Embryonic facial prominence (tissue), 1 donor: ENCODE measurements around the gene DNAJC7.

ENCODE experiments used
- DNase-seq: peaks from one replicate; pipeline ENCODE4 v3.0.0-alpha.2; 2016; ENCODE audit errors: extremely low spot score

Gene DNAJC7, protein sequence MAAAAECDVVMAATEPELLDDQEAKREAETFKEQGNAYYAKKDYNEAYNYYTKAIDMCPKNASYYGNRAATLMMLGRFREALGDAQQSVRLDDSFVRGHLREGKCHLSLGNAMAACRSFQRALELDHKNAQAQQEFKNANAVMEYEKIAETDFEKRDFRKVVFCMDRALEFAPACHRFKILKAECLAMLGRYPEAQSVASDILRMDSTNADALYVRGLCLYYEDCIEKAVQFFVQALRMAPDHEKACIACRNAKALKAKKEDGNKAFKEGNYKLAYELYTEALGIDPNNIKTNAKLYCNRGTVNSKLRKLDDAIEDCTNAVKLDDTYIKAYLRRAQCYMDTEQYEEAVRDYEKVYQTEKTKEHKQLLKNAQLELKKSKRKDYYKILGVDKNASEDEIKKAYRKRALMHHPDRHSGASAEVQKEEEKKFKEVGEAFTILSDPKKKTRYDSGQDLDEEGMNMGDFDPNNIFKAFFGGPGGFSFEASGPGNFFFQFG

DNA sequence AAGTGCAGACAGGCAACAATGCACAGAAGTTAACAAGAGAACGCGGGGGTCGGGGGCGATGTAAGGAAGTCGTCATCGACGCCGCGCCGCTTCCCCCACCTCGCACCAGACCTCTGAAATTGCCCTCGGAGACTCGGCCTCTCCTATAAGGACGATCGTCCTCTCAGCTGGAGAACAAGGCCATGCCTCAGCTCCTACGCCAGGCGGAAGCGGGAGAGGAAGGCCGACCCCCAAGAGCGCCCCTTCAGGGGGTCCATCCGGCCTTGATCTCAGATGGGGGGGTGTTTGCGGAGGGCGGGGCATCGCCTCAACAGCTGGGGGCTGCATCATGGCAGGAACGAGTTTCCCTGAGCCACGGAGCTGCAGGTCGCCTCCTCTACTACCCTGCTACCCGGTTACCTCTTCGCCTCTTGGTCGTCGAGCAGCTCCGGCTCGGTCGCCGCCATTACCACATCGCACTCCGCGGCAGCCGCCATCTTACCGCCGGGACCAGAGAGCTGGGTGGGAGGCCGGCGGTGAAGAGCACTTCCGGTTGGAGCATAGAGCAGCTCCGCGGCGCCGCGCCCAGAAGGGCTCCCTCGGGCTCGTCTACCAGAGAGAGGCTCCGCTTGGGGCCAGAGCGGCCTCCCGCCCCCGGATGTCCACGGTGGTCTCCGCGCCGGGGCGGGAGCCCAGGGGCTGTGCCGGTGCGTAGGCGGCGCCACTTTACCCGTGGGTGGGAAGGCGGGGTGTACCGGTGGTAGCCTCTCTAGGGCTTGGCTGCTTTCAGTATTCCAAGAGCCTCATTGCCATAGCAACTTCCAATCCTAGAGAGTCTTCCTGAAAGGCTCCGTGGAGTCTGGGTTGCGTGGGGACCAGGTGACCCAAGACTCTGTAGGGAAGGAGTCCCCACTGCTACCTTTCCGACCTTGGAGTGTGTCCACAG lies at the start of gene DNAJC7:
Gene DNAJC7, minus strand, starts transcription at position 499 of the 925 bp plus-strand sequence. Its CDS starts 23 bp downstream, at position 476.
- peak; percentile 93 for DNase-seq

DNA sequence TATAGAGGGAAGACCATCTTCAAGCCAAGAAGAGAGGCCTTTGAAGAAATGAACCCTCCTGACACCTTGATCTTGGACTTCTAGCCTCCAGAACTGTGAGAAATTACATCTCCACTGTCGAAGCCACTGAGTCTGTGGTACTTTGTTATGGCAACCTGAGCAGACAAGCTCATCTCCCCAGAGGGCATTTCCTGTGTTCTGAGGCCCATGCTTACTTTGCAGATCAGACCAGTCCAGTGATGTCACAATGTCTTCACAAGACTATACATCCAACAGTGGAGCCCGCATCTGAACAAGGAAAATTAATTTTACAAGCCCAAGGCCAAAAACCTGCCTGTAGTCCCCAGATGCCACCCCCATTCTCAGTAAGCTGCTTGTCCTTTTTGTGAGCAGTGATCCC lies 48.0 kb upstream of the DNAJC7 start:
- DNase-seq: no peak

DNA sequence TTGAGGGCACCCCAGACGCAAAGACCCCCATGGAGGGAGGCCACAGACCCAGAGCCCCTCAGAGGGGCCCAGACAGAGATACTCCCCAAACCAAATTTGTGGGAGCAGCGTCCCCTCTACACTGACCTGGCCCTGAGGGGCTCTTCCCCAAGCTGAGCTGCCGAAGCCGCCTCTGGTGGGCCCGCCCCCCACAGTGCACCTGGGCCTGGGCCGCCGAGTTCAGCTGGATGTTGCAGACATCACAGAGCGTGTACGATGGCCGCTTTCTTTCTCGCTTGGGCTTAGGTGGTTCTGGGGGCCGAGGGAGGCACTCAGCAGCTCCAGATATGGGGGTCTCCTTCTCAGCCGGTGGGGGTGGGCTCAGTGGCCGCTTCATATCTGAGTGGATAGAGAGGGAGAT lies 45.4 kb upstream of the DNAJC7 start:
- no peak for DNase-seq

DNA sequence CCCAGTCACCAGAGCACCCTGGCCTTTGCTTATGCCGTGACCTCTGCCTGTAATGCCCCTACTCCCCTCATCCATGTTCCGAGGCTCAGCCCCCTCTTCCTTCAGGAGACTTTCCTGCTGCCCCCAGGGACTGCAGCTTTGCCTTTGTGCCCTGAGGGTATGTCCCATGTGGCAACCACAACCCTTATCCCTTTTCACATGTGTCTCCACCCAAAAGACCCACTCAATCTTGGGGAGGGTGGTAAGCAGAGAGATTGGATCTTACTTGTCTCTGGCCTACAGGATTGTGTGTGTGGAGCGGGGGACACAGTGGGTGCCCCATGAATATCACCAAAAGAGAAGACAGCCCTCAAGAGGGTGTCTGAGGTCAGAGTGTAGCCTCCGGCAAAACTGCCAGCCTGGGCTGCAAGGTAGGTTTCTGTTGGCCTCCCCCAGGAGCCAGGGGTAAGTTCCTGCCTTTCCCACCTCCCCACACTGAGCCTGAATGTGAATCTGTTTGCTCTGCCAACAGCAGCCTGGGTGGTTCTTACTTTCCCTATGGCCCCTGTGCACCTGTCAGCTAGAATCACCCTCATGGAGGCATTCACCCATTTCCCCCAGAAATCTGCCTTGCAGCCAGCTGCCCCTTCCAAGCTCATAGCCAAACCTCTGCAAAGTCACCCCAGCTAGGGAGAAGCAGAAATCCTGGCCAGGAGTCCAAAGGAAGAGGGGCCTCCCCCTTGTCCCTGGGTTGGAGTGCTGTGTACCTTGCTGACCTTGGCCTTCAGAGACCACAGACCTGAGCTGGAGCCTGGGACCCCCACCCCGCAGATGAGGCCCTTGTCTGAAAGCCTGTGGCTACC lies 44.6 kb upstream of the DNAJC7 start:
- DNase-seq: no peak

DNA sequence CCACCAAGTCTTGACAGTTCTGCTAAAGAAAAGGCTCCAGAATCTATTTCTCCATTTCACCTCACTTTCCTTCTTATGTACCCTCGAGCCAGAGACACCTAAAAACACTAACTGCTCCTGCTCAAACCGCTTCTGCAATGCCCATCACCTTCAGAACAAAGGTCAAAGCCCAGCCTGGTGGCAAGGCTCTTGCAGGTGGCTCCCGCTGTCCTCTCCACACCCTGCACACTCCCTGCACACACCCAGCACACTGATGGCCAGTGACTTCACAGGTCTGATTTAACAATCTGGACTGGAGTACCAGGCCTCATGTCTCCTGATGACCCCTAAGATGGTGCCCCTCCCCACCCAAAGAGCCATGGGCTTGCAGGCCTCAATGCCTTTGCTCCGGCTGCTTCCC lies 43.0 kb upstream of the DNAJC7 start:
- DNase-seq: no peak

DNA sequence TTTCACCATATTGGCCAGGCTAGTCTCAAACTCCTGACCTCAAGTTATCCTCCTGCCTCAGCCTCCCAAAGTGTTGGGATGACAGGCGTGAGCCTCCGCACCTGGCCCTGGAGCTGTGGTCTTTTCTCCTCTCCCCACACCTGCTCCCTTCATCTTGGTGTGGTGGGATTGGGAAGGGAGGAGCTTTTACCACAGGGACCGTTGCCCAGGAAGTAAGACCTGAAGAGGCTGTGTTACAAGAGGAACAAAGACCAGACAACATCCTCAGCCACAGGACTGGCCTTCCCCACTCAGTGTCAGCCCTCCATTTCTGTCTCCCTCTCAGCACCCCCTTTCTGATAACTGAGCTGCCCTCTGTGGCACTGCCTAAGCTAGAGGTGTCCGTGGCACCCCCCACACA lies 42.6 kb upstream of the DNAJC7 start:
- DNase-seq: no peak

DNA sequence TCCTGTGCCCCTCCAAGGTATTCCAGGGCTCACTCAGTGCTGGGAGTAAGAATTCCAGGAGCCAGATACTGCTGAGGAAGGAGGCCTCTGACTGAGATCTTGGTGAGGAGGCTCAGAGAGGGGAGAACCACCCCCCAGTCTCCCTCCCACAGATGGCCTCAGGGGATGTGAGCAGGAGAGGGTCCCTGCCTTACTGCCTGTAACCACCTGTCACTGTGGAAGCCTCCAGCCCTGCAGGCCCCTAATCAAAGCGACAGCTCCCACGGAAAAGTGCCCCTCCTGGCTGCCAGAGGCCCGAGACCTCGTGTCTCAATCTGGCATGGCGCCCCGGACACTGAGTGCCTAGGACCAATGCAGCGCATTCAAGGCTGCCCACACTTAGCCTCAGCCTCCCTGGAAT lies 40.8 kb upstream of the DNAJC7 start:
- no peak for DNase-seq

DNA sequence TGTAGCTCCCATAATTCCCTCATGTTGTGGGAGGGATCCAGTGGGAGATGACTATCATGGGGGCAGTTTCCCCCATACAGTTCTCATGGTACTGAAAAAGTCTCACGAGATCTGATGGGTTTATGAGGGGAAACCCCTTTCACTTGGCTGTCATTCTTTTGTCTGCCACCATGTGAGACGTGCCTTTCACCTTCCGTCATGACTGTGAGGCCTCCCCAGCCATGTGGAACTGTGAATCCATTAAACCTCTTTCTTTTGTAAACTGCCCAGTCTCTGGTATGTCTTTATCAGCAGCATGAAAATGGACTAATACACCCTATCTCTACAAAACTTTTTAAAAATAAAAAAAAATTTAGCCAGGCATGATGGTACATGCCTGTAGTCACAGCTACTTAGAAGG lies 39.4 kb upstream of the DNAJC7 start:
- no peak for DNase-seq

DNA sequence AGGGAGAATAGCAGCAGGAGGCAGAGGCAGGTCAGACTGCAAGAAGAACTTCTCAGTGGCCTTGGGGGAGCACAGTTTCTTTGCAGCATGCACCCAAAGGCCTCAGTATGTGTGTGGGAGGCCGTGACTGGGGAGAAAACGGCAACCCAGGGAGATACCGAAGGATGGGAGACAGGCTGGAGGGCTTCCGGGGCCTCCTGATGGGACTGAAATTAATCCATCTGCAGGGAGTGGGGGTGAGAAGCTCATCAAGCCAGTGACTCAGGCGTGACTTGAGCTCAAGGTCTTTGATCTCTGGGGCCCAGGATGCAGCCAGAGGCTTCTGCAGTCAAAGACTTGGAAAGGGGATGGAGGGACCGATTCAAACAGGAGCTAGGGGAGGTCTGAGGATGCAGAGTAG lies 38.3 kb upstream of the DNAJC7 start:
- DNase-seq: no peak

DNA sequence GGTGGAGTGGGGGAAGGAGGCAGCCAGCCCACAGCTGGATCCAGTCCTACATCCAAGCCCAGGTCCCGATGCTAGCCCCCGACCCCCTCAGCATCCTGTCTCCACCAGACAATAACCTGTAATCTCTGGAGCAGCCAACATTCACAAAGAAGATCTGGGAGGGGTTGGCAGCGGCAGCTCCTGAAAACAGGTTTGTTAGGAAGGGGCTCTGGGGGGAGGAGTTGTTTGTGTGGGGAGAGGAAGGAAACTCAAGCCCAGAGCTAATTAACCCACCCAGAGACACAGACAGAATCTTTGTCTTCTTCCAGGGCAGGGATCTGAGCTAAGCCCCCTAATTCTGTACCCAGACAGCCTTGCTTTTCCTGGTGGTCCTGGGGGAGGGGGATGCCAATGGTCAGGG lies 37.8 kb upstream of the DNAJC7 start:
- no peak for DNase-seq

DNA sequence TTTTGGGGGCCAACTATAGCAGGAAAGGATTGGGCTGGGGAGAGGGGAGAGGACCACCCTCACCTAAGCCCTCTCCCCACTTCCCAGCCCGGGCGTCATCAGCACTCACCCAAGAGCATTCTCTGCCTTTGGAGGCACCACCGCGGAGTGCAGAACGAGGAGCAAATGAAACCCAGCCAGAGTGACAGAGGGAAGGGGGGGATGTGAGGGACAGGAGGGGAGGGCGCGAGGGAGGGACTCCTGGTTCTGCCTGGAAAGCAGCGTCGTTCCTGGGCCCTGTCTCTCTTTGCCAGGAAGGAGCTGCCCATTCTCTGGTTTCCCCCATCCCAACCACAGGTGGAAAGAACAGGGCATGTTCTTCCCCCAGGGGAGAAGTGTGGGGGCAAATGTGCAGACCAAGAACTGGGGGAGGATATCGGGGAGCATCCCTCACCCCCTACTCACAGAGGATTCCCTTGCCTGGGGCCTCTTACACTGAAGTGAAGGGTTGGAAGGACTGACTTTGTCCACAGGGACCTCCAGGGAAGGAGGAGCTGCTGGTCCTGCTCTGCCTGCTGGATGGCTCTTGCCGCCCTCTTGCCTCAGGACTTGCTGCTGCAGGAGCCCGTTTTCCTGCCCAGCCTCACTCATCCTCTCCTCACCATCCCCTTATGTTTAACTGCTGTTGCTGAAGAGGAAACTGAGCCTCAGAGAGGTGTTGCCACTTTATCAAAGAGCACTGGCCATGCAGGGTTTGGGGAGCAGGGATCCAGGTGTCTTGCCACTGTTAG lies 36.7 kb upstream of the DNAJC7 start:
- no peak for DNase-seq

DNA sequence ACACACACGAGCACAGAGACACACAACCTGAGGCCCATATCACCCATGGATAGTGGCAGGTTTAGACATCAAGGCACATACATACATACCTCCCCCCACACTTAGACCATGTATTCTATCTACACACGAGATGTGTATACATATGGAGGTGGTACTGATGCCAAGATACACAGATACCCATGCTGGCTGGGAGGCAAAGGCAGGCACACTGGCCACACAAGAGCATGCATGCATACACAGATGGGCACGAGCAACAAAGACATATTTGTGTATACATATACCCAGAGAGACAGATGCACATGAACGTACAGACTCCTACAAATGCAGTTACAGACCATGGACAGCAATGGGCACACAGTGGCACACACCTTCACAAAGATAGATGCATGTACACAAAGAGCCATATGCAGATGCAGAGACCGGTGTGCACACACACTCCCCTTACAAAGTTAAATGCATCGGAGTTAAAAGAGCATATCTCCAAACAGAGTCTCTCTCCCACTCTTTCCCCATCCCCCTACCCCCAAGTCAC lies 35.2 kb upstream of the DNAJC7 start:
- no peak for DNase-seq

DNA sequence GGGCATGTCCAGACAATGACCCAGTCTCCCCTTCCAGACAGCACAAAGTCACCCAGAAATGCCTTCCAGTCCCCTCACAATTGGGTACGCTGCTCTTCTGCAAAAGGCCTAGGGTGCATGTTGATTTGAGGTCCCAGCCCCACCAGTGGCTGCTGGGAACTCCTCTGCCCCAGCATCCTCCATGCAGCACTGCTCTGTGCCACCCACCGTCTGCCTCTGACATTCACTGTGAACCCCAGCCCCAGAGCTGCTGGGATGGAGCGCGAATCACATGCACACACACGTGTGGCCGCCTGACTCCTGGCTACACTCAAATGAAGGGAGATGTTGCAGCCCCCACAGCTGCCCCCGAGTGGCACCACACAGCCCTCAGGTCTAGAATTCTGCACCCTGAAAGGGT lies 34.4 kb upstream of the DNAJC7 start:
- no peak for DNase-seq

DNA sequence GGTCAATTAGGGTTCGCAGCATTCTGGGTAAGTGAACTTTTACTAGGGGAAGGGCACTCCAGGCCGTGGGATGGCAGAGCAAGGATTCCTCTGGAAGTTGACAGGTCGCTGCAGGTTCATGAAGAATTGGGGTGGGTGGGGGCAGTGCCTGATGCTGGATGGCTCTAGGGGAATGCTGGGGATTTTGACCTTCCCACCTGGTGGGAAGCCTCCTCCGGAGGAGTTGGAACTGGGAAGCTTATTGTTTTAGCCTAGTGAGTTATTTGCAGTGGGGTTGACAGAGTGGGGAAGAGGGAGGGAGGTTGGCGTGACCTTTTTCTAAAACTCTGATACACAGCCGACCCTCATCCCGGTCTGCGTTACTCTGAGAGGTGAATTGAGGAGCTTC lies 33.8 kb upstream of the DNAJC7 start:
- no peak for DNase-seq

DNA sequence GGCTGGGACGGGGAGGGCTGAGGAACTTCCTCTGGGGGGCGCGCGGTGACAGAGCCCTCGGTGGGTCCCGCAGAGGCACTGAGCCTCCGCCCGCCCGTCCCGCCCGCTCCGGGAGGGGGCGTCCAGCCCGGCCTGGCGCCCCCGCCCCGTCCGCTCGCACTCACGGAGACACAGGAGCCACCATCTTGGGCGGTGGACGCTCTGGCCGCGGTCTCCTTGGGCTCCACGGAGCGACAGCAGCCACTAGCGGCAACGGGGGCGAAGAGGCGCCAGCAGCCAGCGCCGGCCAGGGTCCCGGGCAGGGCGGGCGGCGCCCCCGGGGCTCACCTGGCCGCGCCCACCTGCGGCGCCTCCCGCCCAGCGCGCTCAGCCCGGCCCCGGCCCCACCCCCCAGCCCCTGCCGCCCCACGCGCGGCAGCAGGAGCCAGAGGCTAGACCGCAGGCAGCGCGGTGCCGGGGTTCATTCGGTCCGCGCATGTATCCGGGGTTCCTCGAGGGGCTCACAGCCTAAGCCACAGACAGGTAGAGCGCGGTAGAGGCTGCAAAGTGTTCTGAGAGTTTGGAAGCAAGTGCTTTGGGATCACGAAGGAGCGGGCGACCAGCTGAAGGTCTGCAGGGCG lies 33.3 kb upstream of the DNAJC7 start, which contains the start of gene C17orf113:
Gene C17orf113, minus strand, starts transcription at position 209 of the 620 bp plus-strand sequence. CDS start 7,225 bp downstream, outside the sequence.
- no peak for DNase-seq

DNA sequence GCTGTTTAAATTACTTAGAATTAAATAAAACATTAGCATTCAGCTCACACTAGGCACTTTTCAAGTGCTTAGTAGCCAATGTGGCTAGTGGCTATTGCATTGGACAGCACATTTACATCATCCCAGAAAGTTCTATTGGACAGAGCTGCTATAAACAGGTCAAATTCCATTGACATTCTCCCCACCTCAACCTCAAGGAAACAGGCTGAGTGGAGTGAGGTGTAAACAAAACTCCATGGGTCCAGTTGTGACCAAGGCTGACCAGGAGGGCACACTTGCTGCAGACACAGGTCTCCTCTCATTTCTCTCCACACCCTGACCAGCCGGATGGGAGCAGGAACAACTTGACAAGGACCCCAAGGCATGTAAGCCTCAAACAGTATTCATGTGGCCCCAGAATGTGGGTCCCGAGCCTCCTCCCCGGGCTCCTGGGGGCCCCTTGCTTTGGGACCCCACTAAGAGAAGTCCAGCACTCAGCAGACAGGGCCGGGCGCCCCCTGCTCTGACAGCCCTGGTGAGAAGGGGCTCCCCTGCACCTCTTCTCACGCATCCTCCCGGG lies 32.7 kb upstream of the DNAJC7 start:
- DNase-seq: no peak

DNA sequence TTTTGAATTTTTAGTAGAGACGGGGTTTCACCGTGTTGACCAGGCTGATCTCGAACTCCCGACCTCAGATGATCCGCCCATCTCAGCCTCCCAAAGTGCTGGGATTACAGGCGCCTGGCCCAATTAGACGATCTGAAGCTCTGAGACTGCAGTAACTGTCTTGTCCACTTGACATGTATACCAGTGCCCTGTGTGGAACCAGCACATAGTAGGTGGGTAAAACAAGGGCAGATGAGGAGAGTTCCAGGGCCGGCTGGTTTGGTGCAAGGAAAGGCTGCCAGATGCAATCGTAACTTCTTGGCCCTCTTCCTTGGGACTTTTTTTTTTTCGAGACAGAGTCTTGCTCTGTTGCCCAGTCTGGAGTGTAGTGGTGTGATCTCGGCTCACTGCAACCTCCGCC lies 30.1 kb upstream of the DNAJC7 start:
- no peak for DNase-seq

DNA sequence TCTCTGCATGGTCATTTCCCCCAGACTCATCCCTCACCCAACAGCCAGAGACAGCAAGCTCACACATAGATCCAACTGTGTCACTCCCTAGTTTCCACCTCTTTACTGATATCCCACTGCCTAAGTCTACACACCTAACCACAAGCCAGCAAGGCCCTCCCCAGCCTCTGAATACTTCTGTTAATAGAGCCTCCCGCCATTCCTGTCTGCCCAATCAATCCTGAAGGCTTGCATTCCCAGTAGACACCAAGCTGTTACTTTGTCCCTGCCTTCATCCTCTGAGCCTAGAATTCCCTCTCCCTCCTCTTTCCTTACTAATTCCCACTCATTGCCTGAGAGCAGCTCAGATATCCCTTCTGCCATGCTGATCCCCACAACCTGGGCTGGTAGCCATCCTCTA lies 28.5 kb upstream of the DNAJC7 start:
- no peak for DNase-seq

DNA sequence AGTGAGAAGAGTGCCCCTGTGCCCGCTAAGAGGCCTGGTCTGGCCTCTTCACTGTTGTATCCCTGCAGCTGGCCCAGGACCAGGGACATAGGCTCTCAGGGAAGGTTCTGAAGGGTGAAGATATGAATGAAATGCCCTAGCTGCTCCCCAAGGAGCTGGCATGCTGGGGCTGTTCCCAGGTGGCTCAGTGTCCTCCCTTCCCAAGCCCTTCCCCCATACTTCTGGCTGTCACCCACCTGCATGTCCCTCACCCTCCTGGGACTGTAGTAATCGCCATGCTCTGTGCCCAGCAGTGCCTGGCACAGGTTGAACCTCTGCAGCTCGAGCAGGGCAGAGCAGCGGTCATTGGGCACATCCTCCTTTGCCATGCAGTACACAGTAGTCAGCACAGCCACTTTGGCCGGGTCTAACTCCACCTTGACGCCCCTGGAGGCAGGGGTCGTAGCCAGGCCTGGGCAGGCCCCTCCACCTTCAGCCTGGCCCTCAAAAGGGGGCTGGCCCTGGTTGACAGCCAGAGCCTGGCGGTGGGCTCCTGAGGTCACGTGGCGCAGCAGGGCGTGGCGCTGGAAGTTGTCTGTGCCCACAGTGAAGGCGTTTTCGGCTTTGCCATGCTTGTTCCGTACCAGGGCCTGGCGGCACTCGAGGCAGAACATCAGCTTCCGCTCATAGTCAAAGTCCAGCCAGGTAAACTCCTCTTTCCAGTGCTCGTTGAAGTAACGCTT lies 25.5 kb upstream of the DNAJC7 start:
- DNase-seq: no peak
